ENCODE data around the gene ADGRG3. TPM values are rescaled to one million over a fixed set of nuclear protein-coding genes. Genes with fewer than 3 reads are reported as not detected.
A peak's percentile ranks its signal among the peaks of the same experiment; 100 is the strongest.

Gene ADGRG3
- polyA plus RNA-seq, 1 donor (not counting 4 experiments of a cell fraction or from before 2014, with no cell fraction given): not detected

GRCh38 chr16:57736419-57737351 is 68.6 kb downstream of the ADGRG3 start:
- no peaks in the 10 kb centered on the region for H4K20me1 ChIP-seq (ENCODE audit: control insufficient read depth, extremely low read depth, insufficient read depth, low read length)
- H3K4me3 ChIP-seq (ENCODE audit: control insufficient read depth in 2 of 3, extremely low read depth in 1 of 3, insufficient read depth in 2 of 3, low read depth in 1 of 3, low read length in 3 of 3): peak overlapping the region; percentile 71 to 92 (median 88)
- peaks cover 4% of the 10 kb centered on the region for H3K79me2 ChIP-seq (ENCODE audit: control insufficient read depth, insufficient read depth, low read length)
- H3K36me3 ChIP-seq (ENCODE audit: control insufficient read depth in 2 of 2, extremely low read depth in 1 of 2, insufficient read depth in 2 of 2, low read length in 2 of 2): peaks cover 0 to 7% of the 10 kb centered on the region in 2 experiments
- no peaks in the 10 kb centered on the region for H3K9me3 ChIP-seq (ENCODE audit: control insufficient read depth, low read depth, low read length)
- H3K9ac ChIP-seq (ENCODE audit: control insufficient read depth, extremely low read depth, insufficient read depth, low read length): peak overlapping the region; percentile 97
- H3K4me2 ChIP-seq (ENCODE audit: control insufficient read depth, extremely low read depth, insufficient read depth, low read depth, low read length): peak overlapping the region; percentile 99
- H3K9me1 ChIP-seq (ENCODE audit: control insufficient read depth, extremely low read depth, insufficient read depth, low read length): no peaks in the 10 kb centered on the region
- TF ChIP-seq EZH2 (IDR thresholded peaks at IDR 0.05; ENCODE audit: low read length) (no peak), CTCF (optimal IDR thresholded peaks at IDR 0.05 in 1 of 3, IDR thresholded peaks at IDR 0.05 in 1 of 3, conservative IDR thresholded peaks at IDR 0.05 in 1 of 3; ENCODE audit: extremely low read depth in 1 of 3, insufficient read depth in 2 of 3, low read length in 3 of 3) (peak; percentile 12 to 44 (median 40))
- dilution Hi-C loops (cut with MboI; ENCODE audit: extremely low pct_ligation_motif_present, low sequenced_read_pairs): no loop called here
- FAIRE-seq (peak; percentile 81), DNase-seq (ENCODE audit: low read depth, low spot score) (no peak)
- H3K4me1 ChIP-seq (ENCODE audit: control insufficient read depth, extremely low read depth, insufficient read depth, low read length): peaks cover 41% of the 10 kb centered on the region
- peak overlapping the region; percentile 93 for H2AFZ ChIP-seq (ENCODE audit: control insufficient read depth, low read length)
- H3K27me3 ChIP-seq (ENCODE audit: control insufficient read depth, extremely low read depth, insufficient read depth, low read length): no peaks in the 10 kb centered on the region
- H3K27ac ChIP-seq (ENCODE audit: control insufficient read depth, insufficient read depth, low read length): peak overlapping the region; percentile 93

GRCh38 chr16:57738844-57739243 is 70.7 kb downstream of the ADGRG3 start:
- H3K9me1 ChIP-seq (ENCODE audit: control insufficient read depth, extremely low read depth, insufficient read depth, low read length): peaks cover 3% of the 10 kb centered on the region
- FAIRE-seq: no peak
- no peaks in the 10 kb centered on the region for H3K27me3 ChIP-seq (ENCODE audit: control insufficient read depth, extremely low read depth, insufficient read depth, low read length)

More at GRCh38 chr16:57738844-57739243, 70.7 kb downstream of the ADGRG3 start:
- peaks cover 4% of the 10 kb centered on the region for H3K79me2 ChIP-seq (ENCODE audit: control insufficient read depth, insufficient read depth, low read length)
- H3K4me3 ChIP-seq (ENCODE audit: control insufficient read depth in 2 of 3, extremely low read depth in 1 of 3, insufficient read depth in 2 of 3, low read depth in 1 of 3, low read length in 3 of 3): no peak overlapping the region
- TF ChIP-seq EZH2 (IDR thresholded peaks at IDR 0.05; ENCODE audit: low read length) (no peak), CTCF (optimal IDR thresholded peaks at IDR 0.05 in 1 of 3, IDR thresholded peaks at IDR 0.05 in 1 of 3, conservative IDR thresholded peaks at IDR 0.05 in 1 of 3; ENCODE audit: extremely low read depth in 1 of 3, insufficient read depth in 2 of 3, low read length in 3 of 3) (no peak)
- H3K36me3 ChIP-seq (ENCODE audit: control insufficient read depth in 2 of 2, extremely low read depth in 1 of 2, insufficient read depth in 2 of 2, low read length in 2 of 2): peaks cover 0 to 7% of the 10 kb centered on the region in 2 experiments
- dilution Hi-C loops (cut with MboI; ENCODE audit: extremely low pct_ligation_motif_present, low sequenced_read_pairs): no loop called here
- no peak overlapping the region for H3K9ac ChIP-seq (ENCODE audit: control insufficient read depth, extremely low read depth, insufficient read depth, low read length)
- DNase-seq (ENCODE audit: low read depth, low spot score): no peak
- no peaks in the 10 kb centered on the region for H3K9me3 ChIP-seq (ENCODE audit: control insufficient read depth, low read depth, low read length)
- no peak overlapping the region for H3K27ac ChIP-seq (ENCODE audit: control insufficient read depth, insufficient read depth, low read length)
- H3K4me2 ChIP-seq (ENCODE audit: control insufficient read depth, extremely low read depth, insufficient read depth, low read depth, low read length): no peak overlapping the region
- peaks cover 51% of the 10 kb centered on the region for H3K4me1 ChIP-seq (ENCODE audit: control insufficient read depth, extremely low read depth, insufficient read depth, low read length)
- H2AFZ ChIP-seq (ENCODE audit: control insufficient read depth, low read length): no peak overlapping the region
- H4K20me1 ChIP-seq (ENCODE audit: control insufficient read depth, extremely low read depth, insufficient read depth, low read length): no peaks in the 10 kb centered on the region

Other genes with a start within 250 kb of the ADGRG3 start
- gene CIAPIN1, start 220.9 kb upstream of the ADGRG3 start, polyA plus RNA-seq: 75.4 to 84.2 TPM (median 76.3 TPM) in 3 replicates
- 62.8 to 81.2 TPM (median 63.2 TPM) in 3 replicates for gene COQ9, start 220.8 kb upstream of the ADGRG3 start, polyA plus RNA-seq
- 74.6 to 92.5 TPM (median 82.4 TPM) in 3 replicates for gene POLR2C, start 205.6 kb upstream of the ADGRG3 start, polyA plus RNA-seq
- 17.3 to 33.4 TPM (median 17.6 TPM) in 3 replicates for gene DOK4, start 181.8 kb upstream of the ADGRG3 start, polyA plus RNA-seq
- gene CCDC102A, start 131.7 kb upstream of the ADGRG3 start, polyA plus RNA-seq: 2.2 to 3.8 TPM (median 3.3 TPM) in 3 replicates
- gene ADGRG5, start 125.7 kb upstream of the ADGRG3 start, polyA plus RNA-seq: 0.03 TPM in 1 of 3 replicates, not detected in the others
- gene ADGRG1, start 39.7 kb upstream of the ADGRG3 start, polyA plus RNA-seq: 28.4 to 94.9 TPM (median 38.4 TPM) in 3 replicates
- gene DRC7, start 26.5 kb downstream of the ADGRG3 start, polyA plus RNA-seq: not detected in 3 replicates
- gene KATNB1, start 67.5 kb downstream of the ADGRG3 start, polyA plus RNA-seq: 18.9 to 21.8 TPM (median 20.6 TPM) in 3 replicates
- 22.7 to 32.8 TPM (median 27.9 TPM) in 3 replicates for gene KIFC3, start 134.2 kb downstream of the ADGRG3 start, polyA plus RNA-seq